SKM-1 (cell line): ENCODE results near the gene KCNK17.
A peak's percentile ranks its signal among the peaks of the same experiment; 100 is the strongest.

Experiments
- DNase-seq: peaks from one replicate; lab custom pipeline; 2025; ENCODE audit not compliant: unreplicated experiment; lab: John Stamatoyannopoulos, UW

The KCNK17 gene

GRCh38 chr6:39338397-39338796 is 24.2 kb upstream of the KCNK17 start:
- no peak for DNase-seq

- peak; percentile 9 for DNase-seq
These were observed 21.7 kb upstream of the KCNK17 start for GRCh38 chr6:39335780-39336545.

GRCh38 chr6:39333644-39334438 is 19.6 kb upstream of the KCNK17 start:
- DNase-seq = no peak

GRCh38 chr6:39330476-39330875 is 16.3 kb upstream of the KCNK17 start:
- DNase-seq = no peak

GRCh38 chr6:39330057-39330456 is 15.8 kb upstream of the KCNK17 start:
- DNase-seq = no peak

- no peak for DNase-seq
These were observed 13.8 kb upstream of the KCNK17 start for GRCh38 chr6:39328066-39328465.

- DNase-seq = no peak
These were observed 13.3 kb upstream of the KCNK17 start for GRCh38 chr6:39327507-39327906.

GRCh38 chr6:39322306-39322850 is 8.2 kb upstream of the KCNK17 start, which contains the start of gene KCNK16:
Gene KCNK16 (minus strand): TSS chr6:39322702. CDS start chr6:39322540, 162 bp downstream.
- no peak for DNase-seq

- no peak for DNase-seq
These were observed 7.5 kb upstream of the KCNK17 start for GRCh38 chr6:39321761-39322160.

- no peak for DNase-seq
These were observed 6.3 kb upstream of the KCNK17 start for GRCh38 chr6:39320363-39320984.

- DNase-seq = no peak
These were observed 5.6 kb upstream of the KCNK17 start for GRCh38 chr6:39319621-39320362.

GRCh38 chr6:39317256-39317655 is 3.0 kb upstream of the KCNK17 start:
- no peak for DNase-seq

- DNase-seq = no peak
These were observed 520 bp downstream of the KCNK17 start for GRCh38 chr6:39313526-39314272.

GRCh38 chr6:39312912-39313525 is 1.2 kb downstream of the KCNK17 start:
- no peak for DNase-seq

GRCh38 chr6:39310542-39310941 is 3.7 kb downstream of the KCNK17 start:
- no peak for DNase-seq

- no peak for DNase-seq
These were observed 4.2 kb downstream of the KCNK17 start for GRCh38 chr6:39309942-39310531.

GRCh38 chr6:39307462-39307861 is 6.8 kb downstream of the KCNK17 start:
- DNase-seq = no peak

GRCh38 chr6:39304951-39305350 is 9.3 kb downstream of the KCNK17 start:
- no peak for DNase-seq

GRCh38 chr6:39303425-39304153 is 10.6 kb downstream of the KCNK17 start:
- no peak for DNase-seq
